GM18873 (cell line): ENCODE data around the gene DPP10.

Source experiments
- ATAC-seq: cut with Tn5 transposase; IDR thresholded peaks from one replicate; pipeline ENCODE4 v1.9.1; 2021; ENCODE audit warnings: mild to moderate bottlenecking, moderate library complexity, moderate number of reproducible peaks; ENCODE audit not compliant: unreplicated experiment, low FRiP score

DPP10 gene

GRCh38 chr2:114579542-114579941 is 137.1 kb downstream of the DPP10 start:
- ATAC-seq = no peak

DNA sequence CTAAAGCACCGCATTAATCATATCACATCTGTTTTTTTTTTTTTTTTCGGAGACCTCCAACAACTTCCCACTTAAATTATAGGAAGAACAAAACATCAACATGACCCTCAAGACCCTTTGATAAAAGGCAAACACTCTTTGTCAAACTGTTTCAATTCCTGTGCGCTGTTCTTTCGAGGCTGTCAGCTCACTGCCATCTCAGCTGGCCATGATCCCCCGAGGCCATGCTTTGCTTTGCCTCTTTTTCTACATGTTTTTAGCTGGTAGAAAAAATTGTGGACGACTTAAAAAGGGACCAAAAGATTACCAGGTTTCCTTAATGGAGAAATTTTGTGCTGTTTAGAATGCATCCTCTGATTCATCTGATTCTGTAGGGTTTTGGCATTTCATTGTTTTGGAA is 138.2 kb downstream of the DPP10 start:
- ATAC-seq = no peak

GRCh38 chr2:114598329-114598728 is 155.9 kb downstream of the DPP10 start:
- no peak for ATAC-seq

- no peak for ATAC-seq
These were observed 166.8 kb downstream of the DPP10 start for GRCh38 chr2:114609203-114609602.

GRCh38 chr2:114609801-114610200 is 167.4 kb downstream of the DPP10 start:
- no peak for ATAC-seq

DNA sequence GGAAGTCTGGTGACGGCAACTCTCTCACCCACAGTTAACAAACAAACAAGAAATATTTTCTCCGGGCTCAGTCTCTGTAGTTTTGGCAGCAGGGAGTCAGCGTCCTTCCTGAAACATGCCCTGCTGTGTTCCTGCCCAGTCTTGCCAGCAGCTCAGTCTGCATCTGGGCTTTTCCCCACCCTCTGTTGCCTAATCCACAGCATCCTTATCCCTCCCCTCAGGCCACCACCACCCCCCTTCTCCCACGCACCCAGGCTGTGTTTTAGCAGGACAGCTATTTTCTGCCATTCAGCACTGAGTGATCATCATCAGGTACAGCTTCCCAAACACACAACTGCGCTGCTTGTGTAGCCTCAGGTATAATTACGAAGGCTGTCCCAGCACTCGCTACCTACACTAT is 168.2 kb downstream of the DPP10 start:
- ATAC-seq = no peak

DNA sequence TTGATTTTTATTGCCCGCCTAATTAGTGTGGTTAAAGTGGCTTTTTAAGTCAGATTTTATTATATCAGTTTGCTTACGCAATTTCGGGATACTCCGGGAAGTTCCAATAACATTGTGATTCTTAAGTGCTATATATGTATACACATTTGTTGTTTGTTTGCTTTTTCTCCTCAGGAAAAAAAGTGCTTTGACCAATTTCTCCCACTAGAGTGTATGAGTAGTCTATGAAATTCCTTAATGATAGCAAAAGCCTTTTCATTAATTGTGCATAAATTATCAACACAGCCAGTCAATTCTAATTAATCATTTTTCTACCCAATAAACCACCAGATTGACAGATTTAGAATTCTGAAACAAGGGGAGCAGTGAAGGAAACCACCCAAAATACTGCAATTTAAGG is 172.2 kb downstream of the DPP10 start:
- no peak for ATAC-seq

DNA sequence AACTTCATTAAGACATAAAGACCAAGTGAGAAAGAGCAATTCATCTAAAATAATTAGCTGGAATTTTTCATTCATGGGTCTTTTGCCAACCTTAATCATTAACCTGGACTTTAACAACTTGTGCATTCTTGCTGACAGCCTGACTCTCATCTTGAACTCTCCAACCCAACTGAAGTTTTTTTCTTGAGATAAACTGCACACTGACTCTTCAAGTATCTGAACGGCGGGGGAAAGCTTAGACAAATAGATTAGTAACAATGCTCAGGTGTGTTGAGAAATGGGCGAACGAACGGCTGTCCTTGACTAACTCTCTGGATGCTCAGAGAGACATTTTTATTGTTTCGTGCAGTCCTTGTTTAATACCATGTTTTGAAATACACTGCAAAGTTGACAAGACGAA is 186.0 kb downstream of the DPP10 start:
- no peak for ATAC-seq

- no peak for ATAC-seq
These were observed 188.7 kb downstream of the DPP10 start for GRCh38 chr2:114631146-114631545.

DNA sequence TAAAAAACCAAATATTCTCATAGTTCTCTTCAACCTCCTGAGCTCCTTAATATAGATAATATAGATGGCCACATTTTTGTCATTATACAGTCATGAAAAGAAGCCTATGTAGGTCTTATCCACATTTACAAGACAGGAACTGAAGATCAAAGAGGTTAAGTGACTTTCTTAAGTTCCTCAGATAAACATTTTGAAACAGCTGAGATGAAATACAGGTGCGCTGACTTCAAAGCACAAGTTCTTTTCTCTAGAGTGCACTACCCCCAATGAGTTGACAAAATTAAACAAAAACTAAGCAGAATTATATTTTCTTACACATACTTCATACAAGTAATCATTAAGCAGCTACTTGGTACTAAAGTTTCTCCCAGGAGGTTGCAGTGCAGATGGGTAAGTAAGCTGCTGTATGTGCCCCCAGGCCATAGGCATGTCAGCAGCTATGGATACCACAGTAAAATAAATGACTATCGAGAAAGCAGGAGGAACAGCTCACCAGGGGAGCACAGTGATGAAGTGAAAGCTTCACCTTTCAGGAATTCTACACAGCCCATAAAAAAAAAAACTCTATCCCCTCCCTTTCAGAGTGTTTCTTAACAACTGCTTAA is 199.8 kb downstream of the DPP10 start:
- no peak for ATAC-seq

GRCh38 chr2:114642988-114643553 is 200.6 kb downstream of the DPP10 start:
- ATAC-seq = no peak

DNA sequence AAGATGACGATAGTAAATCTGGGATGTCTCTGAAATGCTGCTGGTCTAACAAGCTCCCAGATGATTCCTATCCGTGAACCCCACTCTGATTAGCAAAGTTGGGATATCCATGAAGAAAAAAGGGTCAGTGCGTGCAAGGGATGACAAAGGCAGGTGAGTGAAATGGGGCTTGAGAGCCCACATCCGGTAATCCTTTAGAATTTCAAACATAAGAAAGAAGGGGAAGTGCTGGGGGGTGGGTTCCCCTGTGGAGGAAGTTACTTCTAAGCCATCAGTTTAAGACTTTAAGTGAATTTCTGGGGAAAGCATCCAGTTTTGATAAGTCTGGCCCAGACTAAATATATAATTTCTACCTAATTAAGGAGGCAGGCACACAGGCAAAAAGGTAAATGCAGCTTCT is 209.5 kb downstream of the DPP10 start:
- no peak for ATAC-seq

- no peak for ATAC-seq
These were observed 217.4 kb downstream of the DPP10 start for GRCh38 chr2:114659880-114660279.

- no peak for ATAC-seq
These were observed 219.8 kb downstream of the DPP10 start for GRCh38 chr2:114661971-114662939.

DNA sequence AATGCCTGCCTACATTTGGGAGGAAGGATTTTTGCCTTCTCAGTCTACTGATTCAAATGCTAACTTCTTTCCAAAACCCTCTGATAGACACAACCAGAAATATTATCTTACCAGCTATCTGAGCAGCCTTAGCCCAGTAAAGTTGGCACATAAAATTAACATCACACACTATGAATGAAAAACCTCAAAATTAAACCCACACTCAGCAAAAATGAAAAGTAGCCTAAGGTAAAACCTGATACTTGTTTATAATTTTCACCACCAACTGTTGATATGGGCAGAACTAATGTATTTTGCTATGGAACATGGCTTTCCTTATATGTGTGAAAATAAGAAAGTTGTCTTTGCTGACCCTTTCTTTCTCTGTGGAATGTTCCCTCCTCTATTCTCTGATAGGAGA is 226.0 kb downstream of the DPP10 start:
- ATAC-seq = no peak

- no peak for ATAC-seq
These were observed 240.8 kb downstream of the DPP10 start for GRCh38 chr2:114683251-114683650.

GRCh38 chr2:114684403-114684802 is 242.0 kb downstream of the DPP10 start:
- ATAC-seq = no peak

- ATAC-seq = no peak
These were observed 242.7 kb downstream of the DPP10 start for GRCh38 chr2:114685102-114685501.

DNA sequence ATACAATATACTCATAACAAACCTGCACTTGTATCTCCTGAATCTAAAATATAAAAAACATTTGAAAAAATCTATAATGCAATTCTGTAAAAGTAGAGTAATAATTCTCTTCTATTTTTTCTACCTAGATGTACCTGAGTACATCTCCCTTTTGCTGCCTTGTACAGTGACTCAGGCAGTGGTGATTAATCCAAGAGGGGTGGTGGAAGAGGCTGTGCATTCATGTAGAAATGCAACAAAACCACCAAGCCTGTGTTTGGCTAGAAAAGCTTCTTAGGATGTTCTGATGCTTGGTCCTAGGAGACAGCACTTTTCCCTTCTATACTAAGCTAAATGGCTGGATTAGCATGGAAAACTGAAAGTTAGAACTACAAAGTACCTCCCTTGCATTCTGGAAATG is 245.8 kb downstream of the DPP10 start:
- ATAC-seq = no peak

GRCh38 chr2:114698520-114698919 is 256.1 kb downstream of the DPP10 start:
- ATAC-seq = no peak

GRCh38 chr2:114699423-114699944 is 257.0 kb downstream of the DPP10 start:
- no peak for ATAC-seq
